IMR-90 (cell line): ENCODE measurements around the gene GDF3. TPM values are rescaled to one million over a fixed set of nuclear protein-coding genes. Genes with fewer than 3 reads are reported as not detected.

ENCODE experiments used
- ATAC-seq: fragments of 200-7000 bp; cut with Tn5 transposase; 2 replicates; pipeline ENCODE4 v1.9.1; 2020; ENCODE audit warnings: low read depth, mild to moderate bottlenecking, moderate library complexity
- BruUV-seq: library from RNA; stranded (reverse); fragments of 400-500 nt; replicated peaks from 2 replicates; lab custom pipeline; 2021; lab: Mats Ljungman, UMichigan
- CTCF ChIA-PET: fragments of 300-600 bp; formaldehyde crosslinking; extraction: SDS; loops from one replicate; lab custom pipeline; 2021; ENCODE audit warnings: antibody characterized with exemption; lab: Yijun Ruan, JAX
- POLR2A ChIA-PET: fragments of 300-600 bp; sonication (Branson Sonifier 250); formaldehyde crosslinking; loops from one replicate; lab custom pipeline; 2022; ENCODE audit warnings: antibody characterized with exemption; ENCODE audit not compliant: unreplicated experiment; lab: Charles Lee
- DNase-seq: peaks from one replicate; pipeline ENCODE4 v3.0.0; 2013
- H2AFZ ChIP-seq: replicated peaks from 2 replicates; pipeline ENCODE3; 2013; ENCODE audit warnings: low read length, mild to moderate bottlenecking; ENCODE audit not compliant: poor library complexity
- H2AK5ac ChIP-seq: 2 replicates; pipeline ENCODE4 v1.6.1; 2013; ENCODE audit warnings: low read depth, low read length, inconsistent platforms
- H2AK9ac ChIP-seq: replicated peaks from 2 replicates; pipeline ENCODE3; 2013; ENCODE audit warnings: mild to moderate bottlenecking, low read depth, low read length, moderate library complexity; ENCODE audit not compliant: poor library complexity
- H2BK120ac ChIP-seq: 2 replicates; pipeline ENCODE4 v1.6.1; 2013; ENCODE audit warnings: low read depth, low read length, inconsistent platforms
- H2BK15ac ChIP-seq: 3 replicates; pipeline ENCODE4 v1.6.1; 2013; ENCODE audit warnings: low read depth, low read length, inconsistent platforms
- H2BK20ac ChIP-seq: 2 replicates; pipeline ENCODE4 v1.6.1; 2013; ENCODE audit warnings: low read depth, mild to moderate bottlenecking, inconsistent platforms, low read length, moderate library complexity
- H2BK5ac ChIP-seq: 2 replicates; pipeline ENCODE4 v1.6.1; 2013; ENCODE audit warnings: mild to moderate bottlenecking, low read depth, low read length, inconsistent platforms; ENCODE audit not compliant: poor library complexity, severe bottlenecking
- H3K14ac ChIP-seq: replicated peaks from 2 replicates; pipeline ENCODE4 v1.6.1; 2013; ENCODE audit warnings: low read depth, low read length, inconsistent platforms
- H3K18ac ChIP-seq: 2 replicates; pipeline ENCODE4 v1.6.1; 2013; ENCODE audit warnings: low read depth, low read length, control low read depth
- H3K23ac ChIP-seq: 2 replicates; pipeline ENCODE4 v1.6.1; 2013; ENCODE audit warnings: low read depth, low read length, inconsistent platforms
- H3K27ac ChIP-seq: 2 replicates; pipeline ENCODE4 v1.5.1; 2013; ENCODE audit warnings: mild to moderate bottlenecking, control low read depth, low read length; ENCODE audit not compliant: insufficient read depth
- H3K27me3 ChIP-seq: 2 replicates; pipeline ENCODE4 v1.6.1; 2013; ENCODE audit warnings: low read length; ENCODE audit not compliant: control insufficient read depth, insufficient read depth
- H3K36me3 ChIP-seq: 2 replicates; pipeline ENCODE4 v1.6.1; 2013; ENCODE audit warnings: low read length, mixed read lengths; ENCODE audit not compliant: control insufficient read depth, insufficient read depth
- H3K4ac ChIP-seq: 2 replicates; pipeline ENCODE4 v1.6.1; 2013; ENCODE audit warnings: low read depth, low read length, inconsistent platforms
- H3K4me1 ChIP-seq: 2 replicates; pipeline ENCODE4 v1.6.1; 2013; ENCODE audit warnings: low read length, mixed read lengths; ENCODE audit not compliant: control insufficient read depth, insufficient read depth
- H3K4me2 ChIP-seq: 2 replicates; pipeline ENCODE4 v1.6.1; 2013; ENCODE audit warnings: low read depth, mild to moderate bottlenecking, control low read depth, low read length, moderate library complexity
- H3K4me3 ChIP-seq: 2 replicates; pipeline ENCODE4 v1.5.1; 2013; ENCODE audit warnings: low read depth, mild to moderate bottlenecking, control low read depth, low read length, moderate library complexity; ENCODE audit not compliant: insufficient read depth
- H3K56ac ChIP-seq: 2 replicates; pipeline ENCODE4 v1.6.1; 2013; ENCODE audit warnings: low read length, inconsistent platforms; ENCODE audit not compliant: insufficient read depth; ENCODE audit errors: extremely low read depth
- H3K79me1 ChIP-seq, 2 experiments: 2 replicates each; pipeline ENCODE4 v1.6.1; 2013; ENCODE audit warnings: low read length in 2 of 2, inconsistent platforms in 1 of 2, low read depth in 1 of 2
- H3K9ac ChIP-seq: 2 replicates; pipeline ENCODE4 v1.6.1; 2013; ENCODE audit warnings: low read depth, low read length, control low read depth
- H3K9me1 ChIP-seq: 2 replicates; pipeline ENCODE4 v1.6.1; 2013; ENCODE audit warnings: low read length, inconsistent platforms; ENCODE audit not compliant: insufficient read depth
- H3K9me3 ChIP-seq: 2 replicates; pipeline ENCODE4 v1.6.1; 2013; ENCODE audit warnings: low read length; ENCODE audit not compliant: control insufficient read depth, insufficient read depth
- H4K20me1 ChIP-seq: 2 replicates; pipeline ENCODE4 v1.6.1; 2013; ENCODE audit warnings: low read length, inconsistent platforms; ENCODE audit not compliant: insufficient read depth
- H4K5ac ChIP-seq: 2 replicates; pipeline ENCODE4 v1.6.1; 2013; ENCODE audit warnings: mild to moderate bottlenecking, low read depth, low read length, control low read depth
- H4K8ac ChIP-seq, 2 experiments: 2 replicates each; pipeline ENCODE4 v1.6.1; 2013; ENCODE audit warnings: low read depth in 2 of 2, low read length in 2 of 2, control low read depth in 1 of 2, inconsistent platforms in 1 of 2
- H4K91ac ChIP-seq: 2 replicates; pipeline ENCODE4 v1.6.1; 2013; ENCODE audit warnings: low read depth, low read length, inconsistent platforms; ENCODE audit not compliant: insufficient read depth
- BHLHE40 ChIP-seq: fragments of 150-350 bp; IDR thresholded peaks from 2 replicates; pipeline ENCODE4 v1.6.1; 2016; ENCODE audit warnings: mild to moderate bottlenecking, low read depth, low read length
- CEBPB ChIP-seq: IDR thresholded peaks from 2 replicates; pipeline ENCODE4 v1.6.1; 2012; ENCODE audit warnings: low read depth, low read length, improper control_type of control experiment
- CHD1 ChIP-seq: IDR thresholded peaks from 2 replicates; pipeline ENCODE4 v1.6.1; 2012; ENCODE audit warnings: low read depth, low read length, improper control_type of control experiment
- CTCF ChIP-seq: conservative IDR thresholded peaks from 2 replicates; pipeline ENCODE4 v1.5.1; 2012; ENCODE audit warnings: mild to moderate bottlenecking, low read depth, low read length, improper control_type of control experiment
- MAFK ChIP-seq: IDR thresholded peaks from 2 replicates; pipeline ENCODE4 v1.6.1; 2012; ENCODE audit warnings: low read depth, low read length, improper control_type of control experiment
- MXI1 ChIP-seq: IDR thresholded peaks from 2 replicates; pipeline ENCODE4 v1.6.1; 2012; ENCODE audit warnings: low read depth, mild to moderate bottlenecking, low read length, moderate library complexity, borderline replicate concordance
- NFE2L2 ChIP-seq: fragments of 150-350 bp; IDR thresholded peaks from 2 replicates; pipeline ENCODE4 v1.6.1; 2016; ENCODE audit warnings: low read depth, mild to moderate bottlenecking, low read length
- POLR2A ChIP-seq: IDR thresholded peaks from 2 replicates; pipeline ENCODE4 v1.6.1; 2012; ENCODE audit warnings: mild to moderate bottlenecking, low read depth, low read length
- RAD21 ChIP-seq: IDR thresholded peaks from 2 replicates; pipeline ENCODE4 v1.6.1; 2012; ENCODE audit warnings: low read length, improper control_type of control experiment
- RCOR1 ChIP-seq: IDR thresholded peaks from 2 replicates; pipeline ENCODE4 v1.6.1; 2012; ENCODE audit warnings: mild to moderate bottlenecking, low read length, improper control_type of control experiment; ENCODE audit not compliant: insufficient replicate concordance
- SMC3 ChIP-seq: fragments of 150-350 bp; IDR thresholded peaks from 2 replicates; pipeline ENCODE4 v1.6.1; 2016; ENCODE audit warnings: low read depth, mild to moderate bottlenecking, antibody characterized with exemption, low read length, moderate library complexity
- WGBS, 2 experiments: methylation state at CpG; one replicate each; pipeline versions ENCODE4 v1.1.5 to v1.1.7; 2013; ENCODE audit warnings: missing lambda C conversion rate in 2 of 2; ENCODE audit not compliant: insufficient read length in 1 of 2; ENCODE audit errors: extremely low coverage in 2 of 2; 5-methylcytosine and 5-hydroxymethylcytosine counted together
- dilution Hi-C: fragments of 300-500 bp; cut with HindIII; formaldehyde crosslinking; loops from one replicate; pipeline ENCODE4 v1.14.3; 2018; ENCODE audit warnings: low sequenced_read_pairs; ENCODE audit not compliant: unreplicated experiment
- in situ Hi-C: fragments of 300-500 bp; cut with MboI; formaldehyde crosslinking; loops from 3 replicates; pipeline ENCODE4 v1.14.3; 2019; ENCODE audit warnings: low sequenced_read_pairs, inconsistent platforms, mixed read lengths
- intact Hi-C: fragments of 100-400 bp; cut with micrococcal nuclease; formaldehyde crosslinking; loops from 2 replicates; pipeline ENCODE4 v1.10.0; 2022
- polyA plus RNA-seq, 3 experiments: library from polyadenylated mRNA; depleted of rRNA; stranded (reverse); fragments of >200 nt; gene quantifications; 2 replicates each; pipeline ENCODE4 v1.2.3, GENCODE V29; 2012; ENCODE audit warnings: low replicate concordance in 1 of 3
- total RNA-seq: library from RNA; depleted of rRNA; stranded (reverse); fragments of >200 nt; gene quantifications from 2 replicates; pipeline ENCODE4 v1.2.3, GENCODE V29; 2012
- TF ChIP-seq, protein P1 (sequence below): fragments of 150-350 bp; IDR thresholded peaks from 2 replicates; pipeline ENCODE4 v1.6.1; 2017; ENCODE audit warnings: mild to moderate bottlenecking, antibody characterized with exemption, low read length, low read depth

GDF3 gene
- total and polyA plus RNA-seq, 2 of the 4 experiments (the other 2 are of a cell fraction): not detected

- no TSS peak for BruUV-seq
- Histone ChIP-seq H3K9me1 (no peaks in the 10 kb centered on the region), H2AK5ac (no peak overlapping the region), H2BK15ac (no peak overlapping the region), H3K18ac (no peak overlapping the region), H2BK20ac (no peak overlapping the region), H3K27me3 (no peaks in the 10 kb centered on the region; the same call in 1 of the 2 replicates), H3K36me3 (no peaks in the 10 kb centered on the region), H3K23ac (no peak overlapping the region), H2AK9ac (no peak overlapping the region), H2AFZ (no peak overlapping the region), H3K4ac (no peak overlapping the region), H4K8ac (no peak overlapping the region), H2BK5ac (no peak overlapping the region), H3K79me1 (no peaks in the 10 kb centered on the region), H3K14ac (no peak overlapping the region), H2BK120ac (no peak overlapping the region), H4K20me1 (no peaks in the 10 kb centered on the region), H3K9ac (no peak overlapping the region), H3K9me3 (no peaks in the 10 kb centered on the region), H3K56ac (no peak overlapping the region), H4K91ac (no peak overlapping the region), H4K5ac (no peak overlapping the region), H3K4me1 (no peaks in the 10 kb centered on the region), H3K27ac (no peak overlapping the region), H3K4me2 (no peak overlapping the region), H3K4me3 (no peak overlapping the region)
- DNase-seq (peak; percentile 31), ATAC-seq (peak; percentile 60; the same call in 1 of the 2 replicates)
- TF ChIP-seq RAD21: peak; percentile 30
- TF ChIP-seq POLR2A: no peak
- TF ChIP-seq CHD1: no peak
- no peak for TF ChIP-seq RCOR1
- no peak for TF ChIP-seq BHLHE40
- peak; percentile 38; the same call in 1 of the 2 replicates for TF ChIP-seq SMC3
- TF ChIP-seq MXI1: no peak
- no peak for TF ChIP-seq CEBPB
- TF ChIP-seq CTCF: peak; percentile 73
- no peak for TF ChIP-seq NFE2L2
- TF ChIP-seq, protein P1, sequence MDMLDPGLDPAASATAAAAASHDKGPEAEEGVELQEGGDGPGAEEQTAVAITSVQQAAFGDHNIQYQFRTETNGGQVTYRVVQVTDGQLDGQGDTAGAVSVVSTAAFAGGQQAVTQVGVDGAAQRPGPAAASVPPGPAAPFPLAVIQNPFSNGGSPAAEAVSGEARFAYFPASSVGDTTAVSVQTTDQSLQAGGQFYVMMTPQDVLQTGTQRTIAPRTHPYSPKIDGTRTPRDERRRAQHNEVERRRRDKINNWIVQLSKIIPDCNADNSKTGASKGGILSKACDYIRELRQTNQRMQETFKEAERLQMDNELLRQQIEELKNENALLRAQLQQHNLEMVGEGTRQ: no peak
- TF ChIP-seq MAFK: no peak
- CTCF ChIA-PET: interaction anchor here (0.5 to 0.6 kb wide), 2 partner anchors 264 to 433 kb away, joined by 3 read pairs; no protein-coding TSS in a partner anchor
- intact Hi-C loops (loop anchor here (1.0 kb wide), 1 partner anchor 162 kb away; no protein-coding TSS in a partner anchor), in situ Hi-C loops (loop anchor here (25.0 kb wide), 2 partner anchors 392 to 583 kb away; partner anchors contain the start of genes C1S and FOXJ2), dilution Hi-C loops (no loop called here)
- POLR2A ChIA-PET: no interaction called here
- no CpG with 5 or more reads among the region's 8 CpGs for WGBS, 2 experiments
Observed at GRCh38 chr12:7645395-7646177, 50.0 kb downstream of the GDF3 start.
